ENCODE data around the gene NLRP1.
"Not testable (repeated sequence)": the region's sequence is repeated elsewhere in the genome, so short reads cannot be mapped to it uniquely, and the experiment has no call there.

Gene NLRP1

GRCh38 chr17:5585836-5586521, 1.7 kb upstream of the NLRP1 start:
- no peak for DNase-seq

GRCh38 chr17:5585287-5585794, 1.0 kb upstream of the NLRP1 start:
- DNase-seq, result no peak

DNA sequence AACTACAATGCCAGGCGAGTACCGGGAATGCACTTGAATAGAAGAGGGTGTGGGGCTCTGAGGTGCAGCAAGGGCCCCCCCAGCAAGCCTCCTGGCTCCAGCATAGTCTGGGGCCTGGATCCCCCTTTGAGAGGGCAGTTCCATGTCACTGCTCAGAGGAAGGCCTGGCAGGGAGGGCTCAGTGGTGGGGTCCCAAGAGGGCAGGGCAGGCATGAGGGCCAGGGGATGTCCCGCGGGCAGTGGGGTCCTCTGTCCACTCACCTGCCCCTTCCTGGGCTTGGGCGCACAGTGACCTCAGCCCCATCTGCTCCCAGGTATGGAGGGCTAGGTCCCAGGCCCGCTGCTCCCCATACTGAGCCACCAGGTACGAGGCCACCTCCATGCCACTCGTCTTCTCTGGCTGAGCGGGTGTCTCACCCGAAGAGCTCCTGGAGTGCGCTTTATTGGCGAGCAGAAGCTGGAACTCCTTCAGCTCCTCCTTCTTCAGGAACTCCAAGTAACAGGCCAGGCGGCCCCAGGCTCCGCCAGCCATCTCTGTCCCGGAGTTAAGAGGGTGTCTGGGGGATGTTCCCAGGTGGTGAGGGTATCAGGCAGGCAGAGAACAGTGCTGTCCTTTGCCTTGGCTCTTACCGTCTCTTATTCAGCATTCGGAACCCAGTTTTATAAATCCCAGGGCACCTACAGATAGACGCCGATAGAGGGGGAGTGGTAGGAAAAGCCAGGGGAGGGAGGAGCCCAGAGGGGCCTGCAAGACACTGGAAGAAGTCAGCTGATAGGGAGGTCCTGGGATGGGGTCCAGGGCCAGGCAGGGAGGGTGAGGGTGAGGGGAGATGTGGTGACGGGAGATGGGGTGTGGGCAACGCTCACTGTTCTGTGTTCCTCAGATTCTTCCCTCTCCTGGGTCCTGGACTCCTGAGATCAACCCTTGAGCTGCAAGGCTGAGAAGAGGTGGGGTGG, 605 bp downstream of the NLRP1 start:
- DNase-seq, result no peak

- DNase-seq, result no peak
These were observed 1.8 kb downstream of the NLRP1 start for GRCh38 chr17:5582209-5583185.

DNA sequence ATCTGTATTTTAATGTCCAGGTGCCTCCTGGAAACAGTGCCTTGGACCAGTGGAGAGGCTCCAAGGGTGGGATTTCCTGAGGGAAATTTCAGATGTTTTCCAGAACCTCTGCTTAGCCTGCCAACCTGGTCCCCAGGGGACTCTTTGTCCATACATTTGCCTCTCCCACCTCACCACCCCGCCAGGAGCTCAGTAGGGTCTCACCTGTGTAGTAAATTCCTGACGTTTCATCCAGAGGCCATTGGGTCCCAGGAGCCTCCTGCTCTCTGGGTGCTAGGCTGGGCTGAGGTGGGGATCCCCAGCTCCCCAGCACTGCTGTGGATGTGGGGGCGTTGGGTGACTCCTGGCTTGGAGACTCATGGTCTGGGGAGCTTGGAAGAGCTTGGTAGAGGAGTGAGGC, 2.7 kb downstream of the NLRP1 start:
- no peak for DNase-seq

DNA sequence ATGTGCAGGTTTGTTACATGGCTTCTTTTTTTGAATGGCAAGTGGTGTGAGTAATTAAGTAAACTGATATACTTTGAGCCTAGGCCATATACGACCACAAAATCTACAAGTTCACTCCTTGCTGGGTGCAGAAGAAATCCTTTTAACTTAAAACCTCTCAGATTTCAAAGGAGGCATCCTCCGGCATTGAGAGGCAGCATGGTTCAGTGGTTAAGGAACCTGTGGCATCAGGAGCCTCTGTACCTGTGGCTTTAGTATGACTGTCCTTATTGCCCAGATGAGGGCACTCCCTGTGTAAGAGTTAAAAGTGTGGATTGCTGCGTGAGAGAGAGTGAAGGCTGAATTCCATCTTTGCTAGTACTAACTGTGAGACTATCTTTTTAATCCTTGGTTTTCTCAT, 3.3 kb downstream of the NLRP1 start:
- no peak for DNase-seq

DNA sequence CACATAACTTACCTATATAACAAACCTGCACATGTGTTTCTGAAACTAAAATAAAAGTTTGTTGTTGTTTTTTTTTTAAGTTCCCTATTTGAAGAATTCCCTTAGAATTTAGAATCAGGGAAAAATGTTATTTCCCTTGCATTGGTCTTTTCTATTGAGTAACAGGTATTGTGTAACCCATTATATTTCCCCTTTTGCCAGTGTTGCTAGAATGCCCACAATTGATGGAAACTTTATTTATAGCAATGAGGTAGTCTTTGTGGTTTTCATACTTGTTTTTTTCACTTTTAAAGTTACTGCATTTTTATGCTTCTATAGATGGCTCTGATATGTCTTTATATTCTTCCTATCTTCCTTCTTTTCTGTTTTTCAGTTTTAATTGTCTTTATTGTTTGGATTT, 3.9 kb downstream of the NLRP1 start:
- no peak for DNase-seq

- not testable (repeated sequence) for DNase-seq
These were observed 5.5 kb downstream of the NLRP1 start for GRCh38 chr17:5578768-5579167.

DNA sequence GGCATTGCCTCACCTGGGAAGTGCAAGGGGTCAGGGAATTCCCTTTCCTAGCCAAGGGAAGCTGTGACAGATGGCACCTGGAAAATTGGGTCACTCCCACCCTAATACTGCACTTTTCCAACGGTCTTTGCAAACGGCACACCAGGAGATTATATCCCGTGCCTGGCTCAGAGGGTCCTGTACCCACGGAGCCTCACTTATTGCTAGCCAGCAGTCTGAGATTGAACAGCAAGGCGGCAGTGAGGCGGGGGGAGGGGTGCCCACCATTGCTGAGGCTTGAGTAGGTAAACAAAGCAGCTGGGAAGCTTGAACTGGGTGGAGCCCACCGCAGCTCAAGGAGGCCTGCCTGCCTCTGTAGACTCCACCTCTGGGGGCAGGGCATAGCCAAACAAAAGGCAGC, 11.3 kb downstream of the NLRP1 start:
- DNase-seq, result not testable (repeated sequence)

DNA sequence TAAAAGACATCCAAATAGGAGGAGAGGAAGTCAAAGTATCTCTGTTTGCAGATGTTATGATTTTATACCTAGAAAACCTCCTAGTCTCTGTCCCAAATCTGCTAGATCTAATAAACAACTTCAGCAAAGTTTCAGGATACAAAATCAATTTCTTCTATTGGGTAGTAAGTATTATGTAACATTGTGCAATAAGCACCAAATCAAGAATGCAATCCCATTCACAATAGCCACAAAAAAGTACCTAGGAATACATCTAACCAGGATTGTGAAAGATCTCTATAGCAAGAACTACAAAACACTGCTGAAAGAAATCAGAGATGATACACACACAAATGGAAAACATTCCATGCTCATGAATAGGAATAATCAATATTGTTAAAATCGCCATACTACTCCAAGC, 13.0 kb downstream of the NLRP1 start:
- no peak for DNase-seq

DNA sequence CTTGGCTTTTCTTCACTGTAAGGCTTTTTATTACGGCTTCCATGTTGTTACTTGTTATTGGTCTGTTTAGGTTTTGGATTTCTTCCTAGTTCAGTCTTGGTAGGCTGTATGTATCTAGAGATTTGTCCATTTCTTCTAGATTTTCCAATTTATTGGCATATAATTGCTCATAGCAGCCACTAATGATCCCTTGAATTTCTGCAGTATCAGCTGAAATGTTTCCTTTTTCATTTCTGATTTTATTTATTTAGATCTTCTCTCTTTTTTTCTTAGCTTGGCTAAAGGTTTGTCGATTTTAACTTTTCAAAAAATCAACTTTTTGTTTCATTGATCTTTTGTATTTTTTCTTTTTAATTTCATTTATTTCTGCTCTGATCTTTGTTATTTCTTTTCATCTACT, 18.5 kb downstream of the NLRP1 start:
- no peak for DNase-seq

- DNase-seq, result no peak
These were observed 20.9 kb downstream of the NLRP1 start for GRCh38 chr17:5563456-5563855.

- DNase-seq, result no peak
These were observed 21.5 kb downstream of the NLRP1 start for GRCh38 chr17:5562661-5563360.

GRCh38 chr17:5561736-5562571, 22.4 kb downstream of the NLRP1 start:
- DNase-seq, result no peak

GRCh38 chr17:5560361-5560988, 23.8 kb downstream of the NLRP1 start:
- no peak for DNase-seq

GRCh38 chr17:5558815-5559785, 25.2 kb downstream of the NLRP1 start:
- no peak for DNase-seq

GRCh38 chr17:5557990-5558389, 26.3 kb downstream of the NLRP1 start:
- no peak for DNase-seq

GRCh38 chr17:5557485-5557884, 26.8 kb downstream of the NLRP1 start:
- DNase-seq, result no peak

DNA sequence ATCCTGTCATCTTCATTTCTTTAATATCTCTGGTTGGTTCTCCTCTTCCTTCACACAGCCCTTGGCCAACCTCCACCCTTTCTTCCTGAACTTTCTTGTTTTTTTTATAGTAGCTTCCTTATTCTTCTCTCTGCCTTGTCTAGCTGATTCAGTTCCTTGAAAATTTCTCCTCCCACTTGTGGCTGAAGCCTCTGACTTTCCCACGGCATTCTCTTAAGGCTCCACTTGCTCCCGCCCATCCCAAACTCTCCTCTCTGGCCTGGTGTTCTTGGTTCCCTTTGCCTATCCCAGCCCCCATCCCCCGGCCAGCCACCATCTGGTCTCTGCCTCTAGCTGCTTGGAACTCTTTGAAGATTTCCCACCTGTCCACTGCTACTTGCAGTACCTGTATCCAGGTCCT, 29.1 kb downstream of the NLRP1 start:
- no peak for DNase-seq
